K562 (cell line): ENCODE data around the gene LMAN2L. TPM values are rescaled to one million over a fixed set of nuclear protein-coding genes. Genes with fewer than 3 reads are reported as not detected.

ENCODE experiments used
- ATAC-seq: fragments of 200-7000 bp; cut with Tn5 transposase; 3 replicates; pipeline ENCODE4 v1.9.1; 2020; ENCODE audit warnings: moderate library complexity
- BruUV-seq: library from RNA; stranded (reverse); fragments of 400-500 nt; replicated peaks from 2 replicates; lab custom pipeline; 2021; lab: Mats Ljungman, UMichigan
- CTCF ChIA-PET: fragments of 300-600 bp; formaldehyde crosslinking; extraction: SDS; loops from one replicate; lab custom pipeline; 2021; ENCODE audit warnings: low intra/inter-chr PET ratio; lab: Yijun Ruan, JAX
- POLR2A ChIA-PET: fragments of 300-600, 350-650 bp; sonication (Branson Sonifier 250); formaldehyde crosslinking; extraction: SDS; loops from one replicate; lab custom pipeline; 2021; ENCODE audit warnings: antibody characterized with exemption, inconsistent platforms; lab: Yijun Ruan, JAX
- DNase-seq, 4 experiments: peaks; one replicate each; pipeline versions ENCODE4 v3.0.0 to v3.0.0-alpha.2; 2011 to 2018; ENCODE audit warnings: low spot score in 3 of 4, mixed read lengths in 3 of 4; ENCODE audit errors: extremely low read depth in 1 of 4
- FAIRE-seq: peaks from 2 replicates; lab custom pipeline; 2011; peaks lifted over from hg19 to GRCh38; lab: Jason Lieb, UNC
- H2AFZ ChIP-seq: 2 replicates; pipeline ENCODE4 v1.6.0; 2011; ENCODE audit warnings: low read depth, low read length, control low read depth, inconsistent platforms
- H3K27ac ChIP-seq: fragments of 200-600 bp; 3 replicates; pipeline ENCODE4 v1.8.0; 2011; ENCODE audit warnings: low read depth, mild to moderate bottlenecking, control low read depth, inconsistent platforms, low read length, moderate library complexity, mixed read lengths; ENCODE audit errors: extremely low read depth
- H3K27me3 ChIP-seq, 2 experiments: fragments of 300-600 bp in 1 of 2; 2 replicates in 1 of 2; 3 replicates in 1 of 2; pipeline versions ENCODE4 v1.6.0 to v1.8.0; 2011; ENCODE audit warnings: inconsistent platforms in 2 of 2, low read length in 2 of 2, mild to moderate bottlenecking in 1 of 2, mixed read lengths in 1 of 2, moderate library complexity in 1 of 2; ENCODE audit not compliant: control insufficient read depth in 2 of 2, insufficient read depth in 2 of 2
- H3K36me3 ChIP-seq: fragments of 300-600 bp; 3 replicates; pipeline ENCODE4 v1.8.0; 2011; ENCODE audit warnings: mild to moderate bottlenecking, low read length, inconsistent platforms; ENCODE audit not compliant: control insufficient read depth, insufficient read depth
- H3K4me1 ChIP-seq, 2 experiments: fragments of 200-600 bp in 1 of 2; replicated peaks in 1 of 2; 2 replicates in 1 of 2; 3 replicates in 1 of 2; pipeline versions ENCODE4 v1.5.1 to v1.8.0; 2011; ENCODE audit warnings: inconsistent platforms in 2 of 2, low read length in 2 of 2, mild to moderate bottlenecking in 1 of 2, mixed read lengths in 1 of 2, moderate library complexity in 1 of 2; ENCODE audit not compliant: control insufficient read depth in 2 of 2, insufficient read depth in 2 of 2
- H3K4me2 ChIP-seq: 2 replicates; pipeline ENCODE4 v1.6.1; 2011; ENCODE audit warnings: low read length, control low read depth, inconsistent platforms, mixed read lengths; ENCODE audit not compliant: insufficient read depth
- H3K4me3 ChIP-seq: fragments of 200-600 bp; sonication (generic), shearing (Covaris generic); 2 replicates; pipeline ENCODE4 v1.5.1; 2016; ENCODE audit warnings: control low read depth, inconsistent platforms
- H3K79me2 ChIP-seq: fragments of 200-600 bp; 3 replicates; pipeline ENCODE4 v1.8.0; 2011; ENCODE audit warnings: low read length, inconsistent platforms; ENCODE audit not compliant: control insufficient read depth, insufficient read depth
- H3K9ac ChIP-seq, 2 experiments: 2 replicates each; pipeline versions ENCODE4 v1.6.0 to v1.6.1; 2011; ENCODE audit warnings: low read depth in 2 of 2, low read length in 2 of 2, control low read depth in 1 of 2, inconsistent platforms in 1 of 2, mild to moderate bottlenecking in 1 of 2, mixed read lengths in 1 of 2; ENCODE audit not compliant: insufficient read depth in 1 of 2
- H3K9me1 ChIP-seq: one replicate; pipeline ENCODE4 v1.6.0; 2011; ENCODE audit warnings: inconsistent platforms, mild to moderate bottlenecking, low read length, moderate library complexity; ENCODE audit not compliant: control insufficient read depth, insufficient read depth
- H3K9me3 ChIP-seq: replicated peaks from 2 replicates; pipeline ENCODE4 v1.5.1; 2011; ENCODE audit warnings: low read depth, low read length, inconsistent platforms; ENCODE audit not compliant: control insufficient read depth, insufficient read depth
- H4K20me1 ChIP-seq: replicated peaks from 2 replicates; pipeline ENCODE4 v1.6.1; 2011; ENCODE audit warnings: low read length, inconsistent platforms, mixed read lengths; ENCODE audit not compliant: control insufficient read depth, insufficient read depth
- CSDE1 ChIP-seq, 2 experiments: fragments of 450-650 bp; IDR thresholded peaks; 2 replicates each; pipeline ENCODE4 v1.6.1; 2016; ENCODE audit warnings: mild to moderate bottlenecking in 1 of 2
- DDX20 ChIP-seq: fragments of 450-650 bp; IDR thresholded peaks from 2 replicates; pipeline ENCODE4 v1.6.1; 2016; ENCODE audit warnings: missing genetic modification characterization, low read depth, mild to moderate bottlenecking, missing compliant biosample characterization, moderate library complexity
- HMG20A ChIP-seq: fragments of 450-650 bp; formaldehyde crosslinking; conservative IDR thresholded peaks from 2 replicates; pipeline ENCODE4 v1.4.0; 2020; ENCODE audit warnings: mild to moderate bottlenecking, mixed read lengths
- KAT8 ChIP-seq: fragments of 450-650 bp; IDR thresholded peaks from 2 replicates; pipeline ENCODE4 v1.6.1; 2016; ENCODE audit warnings: low read depth, mild to moderate bottlenecking
- LEF1 ChIP-seq: fragments of 450-650 bp; IDR thresholded peaks from 2 replicates; pipeline ENCODE4 v1.6.1; 2016; ENCODE audit warnings: mild to moderate bottlenecking
- RBM17 ChIP-seq: fragments of 200-400 bp; formaldehyde crosslinking; IDR thresholded peaks from 2 replicates; pipeline ENCODE4 v1.6.1; 2017; ENCODE audit warnings: low read depth, mild to moderate bottlenecking, low read length, borderline replicate concordance
- ZNF212 ChIP-seq: fragments of 450-650 bp; formaldehyde crosslinking; IDR thresholded peaks from 2 replicates; pipeline ENCODE4 v1.4.0; 2020; ENCODE audit warnings: mild to moderate bottlenecking
- ZNF347 ChIP-seq: fragments of 450-650 bp; formaldehyde crosslinking; IDR thresholded peaks from 2 replicates; pipeline ENCODE4 v1.4.0; 2020; ENCODE audit warnings: low read depth, mild to moderate bottlenecking, moderate library complexity
- WGBS: fragments of 100-300 bp; shearing (Covaris generic); methylation state at CpG from one replicate; pipeline ENCODE4 v1.1.6; 2016; ENCODE audit warnings: low coverage, mixed read lengths; ENCODE audit not compliant: insufficient coverage; ENCODE audit errors: missing lambda C conversion rate; 5-methylcytosine and 5-hydroxymethylcytosine counted together
- in situ Hi-C: fragments of 300-500 bp; cut with MboI; formaldehyde crosslinking; loops from 4 replicates; pipeline ENCODE4 v1.15.0; 2018; ENCODE audit warnings: inconsistent platforms, mixed read lengths
- intact Hi-C: fragments of 100-400 bp; cut with micrococcal nuclease; formaldehyde crosslinking; loops from 2 replicates; pipeline ENCODE4 v1.14.2; 2022
- polyA plus RNA-seq, 8 experiments: library from polyadenylated mRNA; depleted of rRNA in 4 of 8; stranded (reverse) in 5 of 8; unstranded in 3 of 8; fragments of >200 nt; fragmentation: Nextera tagmentation in 2 of 8; fragmentation: Illumina TruSeq in 1 of 8; extraction: Ambion mirVana in 2 of 8; extraction: Trizol in 1 of 8; gene quantifications; 2 replicates each; pipeline versions ENCODE4 v1.2.1 to v1.2.3, GENCODE V29; 2011 to 2014; ENCODE audit warnings: inconsistent platforms in 1 of 8, missing spikeins in 1 of 8
- total RNA-seq, 7 experiments: library from RNA; depleted of rRNA in 6 of 7; stranded (reverse); fragments of >200 nt in 6 of 7; fragmentation: Illumina TruSeq in 2 of 7; extraction: Trizol in 2 of 7; gene quantifications; 2 replicates each; pipeline versions ENCODE4 v1.2.1 to v1.2.3, GENCODE V29; 2011 to 2021; ENCODE audit warnings: low replicate concordance in 1 of 7
- TF ChIP-seq, protein P1 (sequence below), 2 experiments: fragments of 450-650 bp in 1 of 2; sonication (generic) in 1 of 2; formaldehyde crosslinking in 1 of 2; IDR thresholded peaks in 1 of 2; conservative IDR thresholded peaks in 1 of 2; 2 replicates each; pipeline versions ENCODE4 v1.6.1 to v1.8.1; 2016 to 2023; ENCODE audit warnings: mild to moderate bottlenecking in 2 of 2, moderate library complexity in 2 of 2, inconsistent platforms in 1 of 2, missing genetic modification reagents in 1 of 2

Gene LMAN2L
- total and polyA plus RNA-seq, 9 of the 15 experiments (the other 6 are each of a cell fraction or from before 2014, with no cell fraction given) = 7.2 to 37.7 (median 12.5) TPM

DNA sequence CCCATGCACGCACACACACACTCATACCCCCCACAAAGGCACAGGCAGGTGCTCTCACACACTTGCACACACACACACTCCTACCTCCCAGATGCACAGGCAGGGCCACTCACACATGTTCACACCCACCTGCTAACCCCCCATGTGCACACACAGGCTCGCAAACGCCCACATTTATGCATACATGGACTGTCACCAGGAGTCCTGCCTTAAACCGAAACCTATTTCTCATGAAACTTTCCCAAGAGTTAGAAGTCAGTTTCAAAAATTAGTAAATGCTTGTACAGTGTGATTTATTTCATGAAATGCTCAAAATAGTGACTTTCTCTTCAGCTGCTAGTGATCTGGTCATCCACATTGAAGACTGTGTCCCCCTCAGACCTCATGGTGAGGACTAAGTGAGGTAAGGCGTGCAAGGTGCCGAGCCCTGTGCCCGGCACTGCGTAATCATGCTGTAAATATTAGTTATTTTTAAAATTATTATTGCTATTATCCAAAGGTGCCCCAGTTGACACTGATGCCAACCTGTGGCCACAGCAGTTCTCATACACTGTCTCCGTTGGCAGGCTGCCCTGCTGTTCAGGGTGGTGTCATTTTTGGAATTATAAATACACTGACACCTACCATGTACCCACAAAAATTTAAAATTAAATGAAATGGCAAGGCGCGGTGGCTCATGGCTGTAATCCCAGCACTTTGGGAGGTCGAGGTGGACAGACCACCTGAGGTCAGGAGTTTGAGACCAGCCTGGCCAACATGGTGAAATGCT lies 33.2 kb upstream of the LMAN2L start:
- H2AFZ ChIP-seq = no peak overlapping the region
- BruUV-seq = no TSS peak
- no peaks in the 10 kb centered on the region for H3K9me1 ChIP-seq
- H3K9me3 ChIP-seq = no peaks in the 10 kb centered on the region
- H3K36me3 ChIP-seq = no peaks in the 10 kb centered on the region
- ATAC-seq (no peak), FAIRE-seq (no peak), DNase-seq (no peak)
- POLR2A ChIA-PET = interaction anchor here (0.6 to 2.8 kb wide), 2 partner anchors 7 to 11 kb away, joined by 3 to 15 read pairs; partner anchors contain the start of gene CNNM4
- no peak for TF ChIP-seq RBM17
- no peak for TF ChIP-seq LEF1
- TF ChIP-seq KAT8 = no peak
- no peak for TF ChIP-seq CSDE1 (IDR thresholded peaks at IDR 0.05)
- TF ChIP-seq, protein P1, sequence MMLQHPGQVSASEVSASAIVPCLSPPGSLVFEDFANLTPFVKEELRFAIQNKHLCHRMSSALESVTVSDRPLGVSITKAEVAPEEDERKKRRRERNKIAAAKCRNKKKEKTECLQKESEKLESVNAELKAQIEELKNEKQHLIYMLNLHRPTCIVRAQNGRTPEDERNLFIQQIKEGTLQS (IDR thresholded peaks at IDR 0.05) = no peak
- TF ChIP-seq, protein P1 (CRISPR knock-in tag; conservative IDR thresholded peaks at IDR 0.05) = no peak
- no peak for TF ChIP-seq ZNF347
- no peak for TF ChIP-seq HMG20A (CRISPR knock-in tag)
- TF ChIP-seq DDX20 (tag) = no peak
- no peak for TF ChIP-seq ZNF212 (CRISPR knock-in tag)
- no peak overlapping the region for H3K4me3 ChIP-seq
- H3K27ac ChIP-seq = no peak overlapping the region
- H4K20me1 ChIP-seq = no peaks in the 10 kb centered on the region
- CTCF ChIA-PET = no interaction called here
- no peaks in the 10 kb centered on the region; the same call in 2 of the 3 replicates for H3K79me2 ChIP-seq
- 88% methylated on average over 12 of the region's 12 CpGs for WGBS
- in situ Hi-C loops (no loop called here), intact Hi-C loops (no loop called here)
- H3K4me2 ChIP-seq = no peak overlapping the region
- no peaks in the 10 kb centered on the region for H3K27me3 ChIP-seq
- H3K4me1 ChIP-seq = peaks cover 0 to 20% of the 10 kb centered on the region in 2 experiments; a peak in 2 of 5 replicates
- H3K9ac ChIP-seq = no peak overlapping the region
